ENCODE results near the gene VSTM4. TPM values are rescaled to one million over a fixed set of nuclear protein-coding genes. Genes with fewer than 3 reads are reported as not detected.

Gene VSTM4
- total and polyA plus RNA-seq, 2 experiments from 2014 or later, result 9.0 to 10.2 TPM

DNA sequence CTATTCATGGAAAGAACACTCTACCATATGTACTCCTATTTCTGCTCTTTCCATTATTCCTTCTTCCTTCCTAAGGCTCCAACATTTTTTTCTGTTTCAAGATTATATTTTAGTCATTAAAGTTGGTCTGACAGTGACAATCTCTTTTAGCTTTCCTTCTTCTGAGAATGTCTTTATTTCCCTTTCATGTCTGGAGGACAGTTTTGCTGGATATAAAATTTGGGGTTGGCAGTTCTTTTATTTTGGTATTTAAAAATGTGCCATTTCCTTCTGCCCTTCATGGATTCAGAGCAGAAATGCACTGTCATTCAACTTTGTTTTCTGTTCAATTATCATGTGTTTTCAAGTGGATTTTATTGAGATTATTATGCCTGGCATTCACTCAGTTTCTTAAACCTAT is 53.1 kb downstream of the VSTM4 start:
- no peaks in the 10 kb centered on the region for H4K20me1 ChIP-seq (ENCODE audit: insufficient read depth, poor library complexity, severe bottlenecking)
- H3K9me2 ChIP-seq (replicated peaks; ENCODE audit: insufficient read depth), result no peaks in the 10 kb centered on the region
- no peak overlapping the region for H2AFZ ChIP-seq
- DNase-seq (ENCODE audit: low spot score), result no peak
- H3K27me3 ChIP-seq, result peaks cover 4% of the 10 kb centered on the region
- no peak overlapping the region for H3K27ac ChIP-seq
- no peak overlapping the region for H3K4me2 ChIP-seq
- TF ChIP-seq EZH2phosphoT487 (IDR thresholded peaks at IDR 0.05; ENCODE audit: low read depth, severe bottlenecking, unreplicated experiment) (no peak), EZH2 (IDR thresholded peaks at IDR 0.05; ENCODE audit: borderline replicate concordance) (no peak)
- TF ChIP-seq, protein P1, sequence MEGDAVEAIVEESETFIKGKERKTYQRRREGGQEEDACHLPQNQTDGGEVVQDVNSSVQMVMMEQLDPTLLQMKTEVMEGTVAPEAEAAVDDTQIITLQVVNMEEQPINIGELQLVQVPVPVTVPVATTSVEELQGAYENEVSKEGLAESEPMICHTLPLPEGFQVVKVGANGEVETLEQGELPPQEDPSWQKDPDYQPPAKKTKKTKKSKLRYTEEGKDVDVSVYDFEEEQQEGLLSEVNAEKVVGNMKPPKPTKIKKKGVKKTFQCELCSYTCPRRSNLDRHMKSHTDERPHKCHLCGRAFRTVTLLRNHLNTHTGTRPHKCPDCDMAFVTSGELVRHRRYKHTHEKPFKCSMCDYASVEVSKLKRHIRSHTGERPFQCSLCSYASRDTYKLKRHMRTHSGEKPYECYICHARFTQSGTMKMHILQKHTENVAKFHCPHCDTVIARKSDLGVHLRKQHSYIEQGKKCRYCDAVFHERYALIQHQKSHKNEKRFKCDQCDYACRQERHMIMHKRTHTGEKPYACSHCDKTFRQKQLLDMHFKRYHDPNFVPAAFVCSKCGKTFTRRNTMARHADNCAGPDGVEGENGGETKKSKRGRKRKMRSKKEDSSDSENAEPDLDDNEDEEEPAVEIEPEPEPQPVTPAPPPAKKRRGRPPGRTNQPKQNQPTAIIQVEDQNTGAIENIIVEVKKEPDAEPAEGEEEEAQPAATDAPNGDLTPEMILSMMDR (IDR thresholded peaks at IDR 0.05; ENCODE audit: poor library complexity), result no peak
- peaks cover 17% of the 10 kb centered on the region for H3K9me3 ChIP-seq (ENCODE audit: low read depth)
- no peaks in the 10 kb centered on the region for H3K79me2 ChIP-seq
- no peaks in the 10 kb centered on the region for H3K4me1 ChIP-seq (ENCODE audit: insufficient read depth)
- no peaks in the 10 kb centered on the region for H3K36me3 ChIP-seq (replicated peaks; ENCODE audit: insufficient read depth, low read depth)
- H3K4me3 ChIP-seq, result no peak overlapping the region

DNA sequence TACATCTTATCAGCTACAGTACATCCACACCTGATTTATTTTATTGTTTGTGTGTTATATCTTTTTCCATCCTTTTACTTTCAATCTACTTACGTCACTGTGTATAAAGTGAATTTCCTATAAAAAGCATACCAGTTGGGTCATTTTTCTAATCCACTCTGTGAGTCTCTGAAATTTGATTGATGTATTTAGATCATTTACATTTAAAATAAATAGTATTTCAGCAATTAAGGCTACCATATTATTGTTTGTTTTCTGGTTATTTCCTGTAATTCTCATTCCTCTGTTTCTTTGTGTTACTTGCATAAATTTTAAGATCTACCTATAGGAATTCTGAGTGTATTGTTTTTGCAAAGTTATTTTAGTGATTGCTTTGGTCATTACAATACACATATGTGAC is 53.7 kb downstream of the VSTM4 start:
- H2AFZ ChIP-seq, result no peak overlapping the region
- H3K4me2 ChIP-seq, result no peak overlapping the region
- peaks cover 17% of the 10 kb centered on the region for H3K9me3 ChIP-seq (ENCODE audit: low read depth)

DNA sequence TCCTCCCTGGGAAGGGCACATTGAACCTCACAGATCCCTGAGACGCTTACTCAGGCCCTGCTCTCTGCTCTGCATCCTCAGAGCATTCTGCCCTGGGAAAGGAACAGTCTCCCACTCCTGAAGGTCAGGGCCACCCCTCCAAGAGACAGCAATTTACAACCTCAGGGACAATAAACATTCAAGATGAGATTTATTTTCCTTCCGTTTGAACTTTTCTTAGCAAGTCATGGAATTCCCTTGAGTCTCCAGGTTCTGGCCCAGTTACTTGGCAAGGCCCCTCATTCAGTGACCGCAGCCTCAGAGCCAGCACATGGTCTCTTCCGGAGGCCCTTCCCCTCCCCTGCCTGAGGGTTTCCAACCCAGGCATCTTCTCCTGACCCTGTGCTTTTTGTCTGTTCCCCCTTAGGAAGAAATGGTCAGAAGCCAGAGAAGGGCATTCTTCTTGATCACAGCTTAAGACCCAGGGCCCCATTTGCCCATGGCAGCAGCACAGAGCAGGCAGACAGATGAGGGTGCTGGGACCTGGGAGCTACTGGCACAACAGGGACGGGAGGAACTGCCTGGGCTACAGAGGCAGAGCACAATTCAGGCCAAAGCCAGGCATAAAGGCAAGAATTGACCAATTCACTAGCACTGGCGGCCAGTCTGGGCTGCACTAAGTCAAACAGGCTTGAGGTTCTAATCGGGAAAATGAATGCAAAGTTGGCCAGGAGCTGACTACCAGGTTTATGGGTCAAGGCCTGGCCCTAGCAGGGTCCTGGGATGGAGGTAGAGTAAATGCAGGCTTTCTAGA is 56.7 kb downstream of the VSTM4 start:
- H3K4me3 ChIP-seq, result no peak overlapping the region
- peaks cover 17% of the 10 kb centered on the region for H3K9me3 ChIP-seq (ENCODE audit: low read depth)
- no peak for DNase-seq (ENCODE audit: low spot score)
- H2AFZ ChIP-seq, result no peak overlapping the region
- H3K79me2 ChIP-seq, result no peaks in the 10 kb centered on the region
- WGBS (ENCODE audit: low lambda C conversion rate, missing lambda C conversion rate), result 85% methylated on average over 7 of the region's 7 CpGs
- H4K20me1 ChIP-seq (ENCODE audit: insufficient read depth, poor library complexity, severe bottlenecking), result no peaks in the 10 kb centered on the region
- no peaks in the 10 kb centered on the region for H3K27me3 ChIP-seq
- H3K4me1 ChIP-seq (ENCODE audit: insufficient read depth), result peaks cover 7% of the 10 kb centered on the region
- no peaks in the 10 kb centered on the region for H3K36me3 ChIP-seq (replicated peaks; ENCODE audit: insufficient read depth, low read depth)
- TF ChIP-seq EZH2phosphoT487 (IDR thresholded peaks at IDR 0.05; ENCODE audit: low read depth, severe bottlenecking, unreplicated experiment), result no peak
- TF ChIP-seq, protein P1 (IDR thresholded peaks at IDR 0.05; ENCODE audit: poor library complexity), result no peak
- no peak for TF ChIP-seq EZH2 (IDR thresholded peaks at IDR 0.05; ENCODE audit: borderline replicate concordance)
- H3K27ac ChIP-seq, result no peak overlapping the region
- no peak overlapping the region for H3K4me2 ChIP-seq
- no peaks in the 10 kb centered on the region for H3K9me2 ChIP-seq (replicated peaks; ENCODE audit: insufficient read depth)

More for the DNA sequence above, 53.7 kb downstream of the VSTM4 start:
- H3K27me3 ChIP-seq, result peaks cover 4% of the 10 kb centered on the region
- 97% methylated on average over 1 of the region's 1 CpG for WGBS (ENCODE audit: low lambda C conversion rate, missing lambda C conversion rate)
- DNase-seq (ENCODE audit: low spot score), result no peak
- no peaks in the 10 kb centered on the region for H3K9me2 ChIP-seq (replicated peaks; ENCODE audit: insufficient read depth)
- H3K27ac ChIP-seq, result no peak overlapping the region
- H3K79me2 ChIP-seq, result no peaks in the 10 kb centered on the region
- TF ChIP-seq, protein P1 (IDR thresholded peaks at IDR 0.05; ENCODE audit: poor library complexity), result no peak
- TF ChIP-seq EZH2phosphoT487 (IDR thresholded peaks at IDR 0.05; ENCODE audit: low read depth, severe bottlenecking, unreplicated experiment), result no peak
- no peak for TF ChIP-seq EZH2 (IDR thresholded peaks at IDR 0.05; ENCODE audit: borderline replicate concordance)
- H3K4me1 ChIP-seq (ENCODE audit: insufficient read depth), result no peaks in the 10 kb centered on the region
- no peaks in the 10 kb centered on the region for H4K20me1 ChIP-seq (ENCODE audit: insufficient read depth, poor library complexity, severe bottlenecking)
- no peaks in the 10 kb centered on the region for H3K36me3 ChIP-seq (replicated peaks; ENCODE audit: insufficient read depth, low read depth)
- no peak overlapping the region for H3K4me3 ChIP-seq

Data from hepatocyte (in vitro differentiated cells).